ENCODE results near the gene KRT7.

Gene KRT7

DNA sequence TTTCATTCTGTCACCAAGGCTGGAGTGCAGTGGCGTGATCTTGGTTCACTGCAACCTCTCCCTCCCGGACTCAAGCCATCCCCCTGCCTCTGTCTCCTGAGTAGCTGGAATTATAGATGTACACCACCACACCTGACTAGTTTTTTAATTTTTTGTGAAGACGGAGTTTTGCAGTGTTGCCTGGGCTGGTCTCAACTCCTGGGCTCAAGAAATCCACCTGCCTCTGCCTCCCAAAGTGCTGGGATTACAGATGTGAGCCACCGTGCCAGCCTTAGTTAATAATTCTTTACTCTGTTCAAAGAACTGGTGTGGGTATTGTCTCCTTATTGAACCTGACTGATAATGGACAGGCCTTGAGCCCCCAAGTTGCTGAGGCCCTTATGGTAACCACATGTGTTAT lies 10.4 kb upstream of the KRT7 start:
- no peak overlapping the region for H3K27ac ChIP-seq (ENCODE audit: low read length)

DNA sequence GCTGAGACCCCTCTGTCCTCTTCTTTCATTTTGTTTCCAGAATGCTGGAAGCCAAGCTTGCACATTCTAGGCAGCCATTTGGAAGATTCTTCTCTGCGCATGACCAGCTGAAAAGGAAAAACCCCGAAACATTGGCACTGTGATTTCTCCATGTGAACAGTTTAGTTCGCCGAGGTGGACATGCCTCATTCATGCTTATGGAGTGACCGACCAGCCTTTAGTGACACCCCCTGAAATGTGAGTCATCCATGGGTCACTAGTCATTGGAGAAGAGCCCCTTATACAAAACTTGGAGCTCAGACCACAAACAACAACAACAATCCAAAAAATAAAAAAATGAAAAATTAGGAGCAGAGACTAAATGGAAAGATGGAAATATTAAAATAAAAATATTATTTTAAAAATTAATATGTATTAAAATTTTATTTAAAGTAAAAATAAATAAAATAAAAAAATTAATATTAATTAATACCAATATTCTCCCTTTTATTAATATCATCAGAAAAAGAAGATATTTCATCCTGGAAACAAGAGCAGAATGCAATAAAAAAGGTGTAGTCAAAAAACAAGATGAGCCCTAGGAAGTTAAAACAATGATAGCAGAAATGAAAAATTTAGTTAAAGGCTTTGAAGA lies 9.5 kb upstream of the KRT7 start:
- Histone ChIP-seq H3K4me3 (ENCODE audit: low read length) (no peak overlapping the region), H3K27ac (ENCODE audit: low read length) (no peak overlapping the region), H3K79me2 (ENCODE audit: low read length) (no peaks in the 10 kb centered on the region), H3K4me2 (ENCODE audit: low read length) (no peak overlapping the region), H2AFZ (ENCODE audit: low read depth, low read length) (no peak overlapping the region), H3K27me3 (ENCODE audit: low read depth, low read length) (peaks cover 50% of the 10 kb centered on the region), H3K36me3 (replicated peaks; ENCODE audit: low read depth, low read length) (no peaks in the 10 kb centered on the region), H3K4me1 (ENCODE audit: low read length) (peaks cover 12% of the 10 kb centered on the region), H3K9ac (ENCODE audit: low read length) (no peak overlapping the region), H3K9me3 (ENCODE audit: insufficient read depth, low read length) (no peaks in the 10 kb centered on the region), H4K20me1 (ENCODE audit: insufficient read depth, low read length) (no peaks in the 10 kb centered on the region)
- no peak for TF ChIP-seq EZH2phosphoT487 (IDR thresholded peaks at IDR 0.05; ENCODE audit: low read depth)
- TF ChIP-seq, protein P1, sequence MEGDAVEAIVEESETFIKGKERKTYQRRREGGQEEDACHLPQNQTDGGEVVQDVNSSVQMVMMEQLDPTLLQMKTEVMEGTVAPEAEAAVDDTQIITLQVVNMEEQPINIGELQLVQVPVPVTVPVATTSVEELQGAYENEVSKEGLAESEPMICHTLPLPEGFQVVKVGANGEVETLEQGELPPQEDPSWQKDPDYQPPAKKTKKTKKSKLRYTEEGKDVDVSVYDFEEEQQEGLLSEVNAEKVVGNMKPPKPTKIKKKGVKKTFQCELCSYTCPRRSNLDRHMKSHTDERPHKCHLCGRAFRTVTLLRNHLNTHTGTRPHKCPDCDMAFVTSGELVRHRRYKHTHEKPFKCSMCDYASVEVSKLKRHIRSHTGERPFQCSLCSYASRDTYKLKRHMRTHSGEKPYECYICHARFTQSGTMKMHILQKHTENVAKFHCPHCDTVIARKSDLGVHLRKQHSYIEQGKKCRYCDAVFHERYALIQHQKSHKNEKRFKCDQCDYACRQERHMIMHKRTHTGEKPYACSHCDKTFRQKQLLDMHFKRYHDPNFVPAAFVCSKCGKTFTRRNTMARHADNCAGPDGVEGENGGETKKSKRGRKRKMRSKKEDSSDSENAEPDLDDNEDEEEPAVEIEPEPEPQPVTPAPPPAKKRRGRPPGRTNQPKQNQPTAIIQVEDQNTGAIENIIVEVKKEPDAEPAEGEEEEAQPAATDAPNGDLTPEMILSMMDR (IDR thresholded peaks at IDR 0.05; ENCODE audit: low read depth, low read length), result no peak

More for the DNA sequence above, 10.4 kb upstream of the KRT7 start:
- Histone ChIP-seq H3K4me2 (ENCODE audit: low read length) (no peak overlapping the region), H3K9ac (ENCODE audit: low read length) (no peak overlapping the region), H3K36me3 (replicated peaks; ENCODE audit: low read depth, low read length) (no peaks in the 10 kb centered on the region), H3K9me3 (ENCODE audit: insufficient read depth, low read length) (no peaks in the 10 kb centered on the region), H3K4me3 (ENCODE audit: low read length) (no peak overlapping the region), H2AFZ (ENCODE audit: low read depth, low read length) (no peak overlapping the region), H3K4me1 (ENCODE audit: low read length) (peaks cover 12% of the 10 kb centered on the region), H3K79me2 (ENCODE audit: low read length) (no peaks in the 10 kb centered on the region), H4K20me1 (ENCODE audit: insufficient read depth, low read length) (no peaks in the 10 kb centered on the region), H3K27me3 (ENCODE audit: low read depth, low read length) (peaks cover 47% of the 10 kb centered on the region)
- TF ChIP-seq, protein P1 (IDR thresholded peaks at IDR 0.05; ENCODE audit: low read depth, low read length), result no peak
- TF ChIP-seq EZH2phosphoT487 (IDR thresholded peaks at IDR 0.05; ENCODE audit: low read depth), result no peak

DNA sequence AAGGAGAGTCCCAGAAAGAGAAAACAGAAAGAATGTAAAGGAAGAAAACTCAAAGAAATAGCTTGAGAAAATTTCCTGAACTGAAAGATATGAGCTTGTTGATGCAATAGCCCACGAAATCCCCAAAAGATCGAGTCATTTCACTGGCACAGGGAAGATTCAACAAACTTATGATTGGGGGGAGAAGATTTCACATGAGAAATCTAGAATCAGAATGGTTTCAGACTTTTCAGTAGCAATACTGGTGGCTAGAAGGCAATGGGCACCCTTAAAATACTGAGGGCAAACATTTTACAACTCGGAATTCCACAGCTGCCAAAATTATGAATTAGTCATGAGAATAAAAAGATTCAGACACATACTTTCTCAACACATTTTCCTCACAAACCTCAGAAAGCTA lies 8.9 kb upstream of the KRT7 start:
- no peak overlapping the region for H3K27ac ChIP-seq (ENCODE audit: low read length)
- peaks cover 12% of the 10 kb centered on the region for H3K4me1 ChIP-seq (ENCODE audit: low read length)
- H3K4me3 ChIP-seq (ENCODE audit: low read length), result no peak overlapping the region
- H3K9me3 ChIP-seq (ENCODE audit: insufficient read depth, low read length), result no peaks in the 10 kb centered on the region
- H3K27me3 ChIP-seq (ENCODE audit: low read depth, low read length), result peaks cover 54% of the 10 kb centered on the region
- no peaks in the 10 kb centered on the region for H3K79me2 ChIP-seq (ENCODE audit: low read length)
- H3K4me2 ChIP-seq (ENCODE audit: low read length), result no peak overlapping the region
- H4K20me1 ChIP-seq (ENCODE audit: insufficient read depth, low read length), result no peaks in the 10 kb centered on the region
- no peaks in the 10 kb centered on the region for H3K36me3 ChIP-seq (replicated peaks; ENCODE audit: low read depth, low read length)
- TF ChIP-seq EZH2phosphoT487 (IDR thresholded peaks at IDR 0.05; ENCODE audit: low read depth), result no peak
- TF ChIP-seq, protein P1 (IDR thresholded peaks at IDR 0.05; ENCODE audit: low read depth, low read length), result no peak
- H3K9ac ChIP-seq (ENCODE audit: low read length), result no peak overlapping the region
- H2AFZ ChIP-seq (ENCODE audit: low read depth, low read length), result no peak overlapping the region

DNA sequence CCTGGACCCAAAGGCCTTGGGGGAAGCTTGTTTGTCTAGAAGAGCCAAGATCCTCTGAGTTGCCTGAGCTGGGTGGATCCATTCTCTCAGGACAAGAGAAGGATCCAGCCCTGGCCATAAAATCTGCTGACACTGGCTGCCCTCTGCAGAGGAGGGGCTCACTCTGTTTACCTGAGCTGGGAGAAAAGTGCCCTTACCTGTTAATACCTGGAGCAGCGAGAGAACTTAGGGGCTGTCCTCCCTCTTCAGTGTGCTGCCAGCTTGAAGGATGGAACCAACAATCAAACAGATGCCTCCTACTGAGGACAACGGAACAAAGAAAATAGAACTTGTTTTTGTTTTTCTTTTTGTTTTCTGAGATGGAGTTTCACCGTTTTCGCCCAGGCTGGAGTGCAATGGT lies 7.3 kb upstream of the KRT7 start:
- Histone ChIP-seq H3K79me2 (ENCODE audit: low read length) (no peaks in the 10 kb centered on the region), H3K4me3 (ENCODE audit: low read length) (no peak overlapping the region), H4K20me1 (ENCODE audit: insufficient read depth, low read length) (no peaks in the 10 kb centered on the region), H3K27ac (ENCODE audit: low read length) (no peak overlapping the region), H3K9me3 (ENCODE audit: insufficient read depth, low read length) (no peaks in the 10 kb centered on the region), H3K4me1 (ENCODE audit: low read length) (peaks cover 12% of the 10 kb centered on the region), H3K27me3 (ENCODE audit: low read depth, low read length) (peaks cover 57% of the 10 kb centered on the region), H3K4me2 (ENCODE audit: low read length) (no peak overlapping the region), H2AFZ (ENCODE audit: low read depth, low read length) (no peak overlapping the region), H3K9ac (ENCODE audit: low read length) (no peak overlapping the region), H3K36me3 (replicated peaks; ENCODE audit: low read depth, low read length) (no peaks in the 10 kb centered on the region)
- TF ChIP-seq EZH2phosphoT487 (IDR thresholded peaks at IDR 0.05; ENCODE audit: low read depth), result no peak
- TF ChIP-seq, protein P1 (IDR thresholded peaks at IDR 0.05; ENCODE audit: low read depth, low read length), result no peak

All from OCI-LY3 (cell line).